Brain pericyte (primary cell): ENCODE results near the gene NOL4L.

Source experiments
- DNase-seq: peaks from one replicate; pipeline ENCODE4 v3.0.0-alpha.2; 2012; ENCODE audit warnings: low read depth, low spot score

NOL4L gene

DNA sequence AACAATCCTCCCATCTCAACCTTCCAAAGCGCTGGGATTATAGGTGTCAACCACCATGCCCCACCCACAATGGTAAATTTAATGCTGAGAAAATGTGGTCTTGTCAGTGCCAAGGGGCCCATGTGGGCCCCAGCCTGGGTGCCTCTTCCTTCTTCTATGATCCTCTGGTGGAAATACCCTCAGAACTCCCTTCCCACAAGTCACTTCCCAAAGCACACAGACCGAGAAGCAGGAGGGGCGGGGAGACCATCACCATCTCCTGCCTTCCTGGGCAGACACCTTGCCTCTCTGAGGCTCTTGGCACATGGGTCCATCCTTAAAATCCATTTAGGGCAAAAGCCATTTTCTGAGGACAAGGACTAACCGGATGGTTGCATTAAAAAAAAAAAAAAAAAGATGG is 59.0 kb downstream of the NOL4L start:
- DNase-seq: no peak

DNA sequence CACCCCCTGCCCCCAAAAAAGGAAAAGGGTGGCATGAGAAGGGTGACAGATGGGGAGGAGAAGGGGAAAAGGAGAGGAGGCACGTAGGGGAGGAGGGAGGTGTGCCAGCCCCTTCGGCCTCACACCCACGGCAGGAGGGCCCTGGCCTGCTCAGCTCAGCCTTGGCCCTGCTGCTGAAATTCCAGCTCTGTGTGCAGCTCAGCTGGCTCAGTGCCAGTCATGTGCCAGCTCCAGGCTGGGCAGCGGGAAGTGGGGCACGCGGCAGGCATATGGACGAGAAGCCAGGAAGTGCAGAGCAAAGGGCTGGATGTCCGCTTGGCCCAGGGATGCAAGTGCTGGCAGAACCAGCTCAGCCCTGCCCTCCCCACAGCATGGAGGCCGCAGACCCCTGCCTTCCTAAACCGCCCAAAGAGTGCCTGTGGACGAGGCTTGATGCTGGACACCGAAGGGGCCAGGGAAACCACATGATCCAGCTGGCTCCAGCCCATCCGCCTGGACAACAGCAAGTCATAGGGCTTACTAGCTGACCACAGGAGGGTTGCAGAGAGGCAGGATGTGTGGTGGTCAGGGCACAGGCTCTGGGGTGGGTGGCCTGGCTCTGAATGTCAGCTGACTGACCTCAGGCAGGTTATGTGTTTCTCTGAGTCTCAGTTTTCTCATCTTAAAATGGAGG is 60.2 kb downstream of the NOL4L start:
- no peak for DNase-seq

- DNase-seq: no peak
Measured at GRCh38 chr20:32523613-32524213, 61.4 kb downstream of the NOL4L start.

DNA sequence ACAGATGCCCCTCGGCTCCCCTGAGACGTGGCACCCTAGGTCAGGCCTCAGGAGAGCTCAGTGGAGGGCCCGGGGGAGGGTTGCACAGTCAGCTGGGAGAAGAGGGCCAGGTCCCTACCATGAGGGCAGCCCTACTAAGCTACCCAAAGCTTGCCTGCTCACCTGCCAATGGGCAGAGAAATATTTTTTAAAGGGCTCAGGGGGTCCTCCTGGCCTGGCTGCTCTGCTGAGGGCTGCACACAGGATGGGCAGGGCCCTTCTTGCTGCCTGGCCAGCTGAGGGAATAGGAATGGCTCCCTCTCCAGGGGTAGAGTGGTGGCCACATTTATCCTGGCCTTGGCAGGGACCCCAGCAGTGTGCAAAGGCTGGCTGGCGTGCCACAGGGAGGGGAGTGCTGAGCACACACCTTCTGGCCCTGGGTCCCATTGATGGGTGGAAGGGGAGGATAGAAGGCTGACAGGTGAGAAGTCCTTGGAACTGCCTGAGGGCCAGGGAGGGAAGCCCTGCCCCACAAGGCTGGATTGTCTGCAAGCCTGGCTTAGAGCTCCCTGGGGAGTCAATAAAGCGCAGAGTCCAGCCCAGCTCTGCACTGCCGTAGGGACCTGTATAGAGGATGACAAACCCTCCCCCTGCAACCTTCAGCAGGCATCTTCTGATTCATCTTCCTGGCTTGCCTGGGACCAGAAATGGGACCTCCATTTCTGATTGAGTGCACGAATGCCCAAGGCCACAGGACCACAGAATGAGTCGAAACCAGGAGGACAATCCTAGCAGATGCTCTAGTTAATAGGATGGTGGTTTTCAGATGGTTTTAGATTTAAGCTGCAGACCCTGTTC is 62.1 kb downstream of the NOL4L start:
- DNase-seq: no peak

- no peak for DNase-seq
Measured at GRCh38 chr20:32522526-32522775, 62.7 kb downstream of the NOL4L start.

DNA sequence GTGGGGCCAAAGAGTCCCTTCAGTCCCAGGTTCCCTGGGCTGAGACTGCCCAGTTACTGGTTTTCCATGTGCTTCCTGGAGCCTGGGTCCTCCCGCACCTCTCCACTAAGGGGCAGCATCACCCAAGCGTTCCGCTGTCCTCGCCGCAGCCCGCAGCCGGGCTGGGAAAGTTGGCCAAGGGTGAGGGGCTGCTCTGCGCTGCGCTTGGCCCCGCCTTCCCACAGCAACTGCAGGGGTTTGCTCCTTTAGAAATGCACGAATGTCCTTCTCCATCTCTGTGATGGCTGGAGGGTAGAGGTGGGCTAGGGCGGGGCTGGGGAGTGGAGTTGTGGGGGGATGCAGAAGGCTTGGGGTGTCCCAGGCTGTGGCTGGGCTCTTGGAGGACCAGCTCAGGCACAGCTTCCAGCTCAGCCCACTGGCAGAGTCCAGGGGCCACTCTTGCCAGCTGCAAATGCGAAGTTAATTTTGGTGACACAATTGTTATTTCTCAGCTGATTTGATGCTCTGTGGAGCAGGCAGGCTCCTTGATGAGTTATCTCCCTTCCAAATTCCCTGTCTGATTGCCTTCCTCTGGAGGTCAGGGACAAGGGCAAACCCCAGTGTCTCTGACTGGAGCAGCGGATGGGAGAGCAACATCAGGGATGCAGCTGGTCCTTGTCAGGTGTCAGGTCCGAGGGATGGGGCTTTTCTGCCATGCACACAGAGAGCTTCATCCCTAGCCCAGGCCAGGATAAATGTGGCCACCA is 63.2 kb downstream of the NOL4L start:
- no peak for DNase-seq

DNA sequence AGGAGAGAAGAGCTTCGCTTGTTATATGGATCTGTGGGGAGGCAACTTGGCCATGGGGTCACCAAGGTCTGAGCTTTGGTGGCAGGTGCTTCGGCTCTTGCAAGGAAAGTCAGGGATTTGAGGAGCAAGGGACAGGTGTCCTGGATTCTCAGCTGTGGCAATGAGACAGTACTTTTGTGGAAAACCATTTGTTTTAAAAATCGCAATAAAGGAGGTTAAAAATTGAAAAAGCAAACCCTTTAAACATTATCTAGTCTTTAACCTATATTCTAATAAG is 64.3 kb downstream of the NOL4L start:
- DNase-seq: no peak

DNA sequence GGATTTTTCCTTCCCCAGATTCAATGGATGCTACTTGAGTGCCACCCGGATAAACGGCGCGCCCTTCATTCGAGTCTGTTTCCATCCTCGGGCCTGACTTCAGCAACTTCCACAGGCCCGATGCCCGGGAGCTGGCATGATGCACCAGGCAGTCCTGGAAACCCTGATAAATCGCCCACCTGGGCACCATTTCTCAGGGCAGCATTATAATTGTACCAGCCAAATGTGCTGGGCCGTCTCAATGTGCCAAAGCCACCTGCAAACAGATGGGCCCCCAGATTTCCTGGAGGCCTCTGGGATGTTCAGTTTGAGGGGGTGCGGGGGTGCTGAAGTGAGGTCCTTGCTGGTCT is 65.8 kb downstream of the NOL4L start:
- no peak for DNase-seq

DNA sequence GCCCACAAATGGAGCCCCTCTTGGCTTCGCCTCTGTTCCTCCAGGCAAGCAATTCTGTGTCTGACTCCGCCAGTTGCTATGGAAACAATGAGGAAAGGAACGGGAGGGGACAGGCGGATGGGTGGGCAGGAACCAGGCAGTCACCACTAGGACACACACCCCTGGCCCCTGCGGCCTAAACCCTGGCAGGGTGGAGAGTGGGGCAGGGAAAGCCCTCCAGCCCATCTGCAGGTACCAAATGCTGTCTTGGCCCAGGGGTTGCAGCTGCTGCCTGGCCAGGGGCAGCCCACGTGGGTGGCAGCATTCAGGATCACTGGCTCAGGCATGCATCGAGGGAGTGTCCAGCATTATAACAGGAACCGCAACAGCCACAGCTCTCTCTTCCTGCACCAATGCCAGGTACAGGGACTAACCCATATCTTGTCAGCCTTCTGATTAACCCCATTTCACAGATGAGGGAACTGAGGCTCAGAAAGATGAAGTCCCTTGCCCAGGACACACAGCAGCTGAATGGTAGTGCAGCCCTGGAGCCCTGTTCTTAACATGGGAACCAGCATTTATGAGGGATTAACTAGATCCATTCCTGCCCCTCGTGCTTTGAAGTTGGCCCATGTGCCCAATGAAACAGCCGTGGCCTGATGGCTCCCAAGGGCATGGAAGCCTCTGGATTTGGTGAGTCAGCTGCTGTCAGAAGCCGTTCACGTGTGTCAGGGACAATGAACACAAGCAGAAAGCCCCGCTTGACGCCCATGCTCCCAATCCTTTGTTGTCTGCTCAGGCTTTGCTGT is 66.3 kb downstream of the NOL4L start:
- no peak for DNase-seq

DNA sequence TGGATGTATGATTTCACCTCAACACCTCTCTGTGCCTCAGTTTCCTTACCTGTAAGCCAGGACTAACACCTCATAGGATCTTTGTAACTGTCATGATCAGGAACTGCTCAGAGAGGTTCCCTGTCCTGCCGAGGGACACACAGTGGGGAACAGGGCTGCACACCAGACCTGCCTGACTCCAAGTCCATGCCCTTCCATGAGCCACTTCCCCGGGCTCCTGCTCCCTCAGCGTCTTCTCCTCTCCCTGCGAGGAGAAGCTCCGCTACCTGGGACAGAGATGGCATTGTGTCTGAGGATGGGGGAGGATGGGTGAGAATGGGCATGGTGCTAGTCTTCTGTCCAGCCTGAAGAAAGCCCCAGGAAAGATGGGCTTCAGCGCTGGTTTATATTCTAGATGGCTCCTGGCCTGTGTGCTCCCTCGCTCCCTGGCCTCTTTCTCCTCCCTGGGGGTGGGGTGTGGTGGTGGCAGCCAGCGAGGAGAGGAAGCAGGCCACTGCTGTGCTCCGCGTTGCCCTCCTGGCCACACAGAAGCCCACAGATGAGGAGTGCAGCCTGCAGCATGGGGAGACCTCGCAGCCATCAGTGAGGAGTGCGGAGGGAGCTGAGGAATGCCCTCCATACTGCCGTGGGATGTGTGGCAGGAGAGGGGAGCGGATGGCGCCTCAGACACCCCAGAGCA is 67.1 kb downstream of the NOL4L start:
- DNase-seq: no peak

- DNase-seq: no peak
Measured at GRCh38 chr20:32517518-32517873, 67.6 kb downstream of the NOL4L start.

- DNase-seq: no peak
Measured at GRCh38 chr20:32516583-32517517, 68.3 kb downstream of the NOL4L start.

DNA sequence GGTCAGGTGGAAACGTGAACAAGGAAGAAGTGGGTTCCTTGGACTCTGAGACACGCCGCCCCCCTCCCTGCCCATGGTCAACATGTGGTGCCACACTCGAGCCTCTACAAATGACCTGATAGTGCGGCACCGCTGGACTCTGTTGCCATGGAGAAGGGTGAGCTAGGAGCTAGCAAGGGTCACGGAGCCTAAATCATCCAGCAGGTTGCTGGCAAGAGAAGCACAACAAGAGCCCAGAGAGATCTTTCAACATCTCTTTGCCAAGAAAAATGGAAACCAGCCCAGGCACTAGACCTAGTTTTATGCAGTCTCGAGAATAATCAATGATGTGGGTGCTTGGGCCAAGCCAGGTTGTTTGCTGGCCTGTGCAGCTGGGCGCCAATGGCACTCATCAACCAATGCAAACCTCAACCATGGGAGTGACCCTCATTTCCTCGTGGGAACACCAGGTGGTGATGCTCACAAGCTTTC is 69.5 kb downstream of the NOL4L start:
- DNase-seq: no peak

DNA sequence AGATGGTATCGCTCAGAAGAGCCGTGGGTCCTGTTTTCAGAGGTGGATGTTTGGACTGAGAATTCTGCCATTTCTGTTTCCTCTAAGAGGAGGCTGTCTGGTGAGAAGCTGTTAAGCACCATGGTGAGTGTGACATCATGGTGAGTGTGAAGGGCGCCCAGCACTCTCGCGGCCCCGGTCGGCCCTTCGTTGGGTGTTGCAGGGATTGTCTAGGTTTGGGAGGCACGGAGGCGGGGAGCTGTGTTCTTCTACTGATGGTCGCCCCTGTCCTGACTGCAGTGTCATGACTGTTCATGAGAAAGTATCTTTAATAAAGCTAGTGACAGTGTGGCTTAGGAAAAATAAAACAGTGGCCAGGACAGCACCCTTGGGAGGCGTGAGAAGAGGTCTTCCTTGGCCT is 70.4 kb downstream of the NOL4L start:
- DNase-seq: no peak

GRCh38 chr20:32513031-32513866 is 71.9 kb downstream of the NOL4L start:
- no peak for DNase-seq

DNA sequence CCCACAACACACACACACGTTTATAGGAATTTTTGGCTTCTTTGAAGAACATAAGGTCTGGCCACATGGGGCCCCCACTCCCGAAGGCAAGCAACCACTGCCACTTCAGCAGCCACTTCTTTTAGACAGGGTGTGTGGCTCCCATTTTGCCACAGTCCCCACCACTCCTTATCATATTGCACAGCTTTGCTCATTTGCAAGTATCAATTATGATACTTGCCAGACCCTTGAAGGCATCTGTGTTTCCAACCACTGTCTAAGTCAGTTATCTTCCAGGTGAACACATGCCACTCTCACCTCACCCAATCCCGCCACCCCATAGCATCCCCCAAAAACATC is 73.1 kb downstream of the NOL4L start:
- DNase-seq: no peak

DNA sequence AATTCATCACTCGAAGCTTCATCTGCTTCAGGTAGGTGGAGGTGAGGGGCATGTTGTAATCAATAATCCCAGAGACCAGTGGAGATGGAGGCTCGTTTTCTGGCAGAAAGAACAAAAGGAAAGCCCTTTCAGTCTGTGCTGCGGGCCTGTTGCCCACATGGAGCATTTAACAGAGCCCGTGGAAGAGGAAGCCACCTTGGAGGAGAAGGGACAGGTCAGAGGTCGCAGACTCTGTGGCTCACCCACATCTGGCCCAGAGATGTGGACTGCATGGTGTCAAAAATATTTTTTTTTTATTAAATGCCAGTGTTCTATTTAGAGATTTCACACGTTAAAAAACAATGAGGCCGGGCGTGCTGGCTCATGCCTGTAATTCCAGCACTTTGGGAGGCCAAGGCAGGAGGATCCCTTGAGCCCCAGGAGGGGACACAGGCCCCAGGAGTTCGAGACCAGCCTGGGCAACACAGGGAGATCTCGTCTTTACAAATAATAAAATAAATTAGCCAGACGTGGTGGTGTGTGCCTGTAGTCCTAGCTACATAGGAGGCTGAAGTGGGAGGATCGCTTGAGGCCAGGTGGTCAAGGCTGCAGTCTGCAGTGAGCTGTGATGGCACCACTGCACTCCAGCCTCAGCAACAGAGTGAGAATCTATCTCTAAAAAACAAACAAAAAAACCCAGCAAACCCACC is 73.6 kb downstream of the NOL4L start:
- DNase-seq: no peak

DNA sequence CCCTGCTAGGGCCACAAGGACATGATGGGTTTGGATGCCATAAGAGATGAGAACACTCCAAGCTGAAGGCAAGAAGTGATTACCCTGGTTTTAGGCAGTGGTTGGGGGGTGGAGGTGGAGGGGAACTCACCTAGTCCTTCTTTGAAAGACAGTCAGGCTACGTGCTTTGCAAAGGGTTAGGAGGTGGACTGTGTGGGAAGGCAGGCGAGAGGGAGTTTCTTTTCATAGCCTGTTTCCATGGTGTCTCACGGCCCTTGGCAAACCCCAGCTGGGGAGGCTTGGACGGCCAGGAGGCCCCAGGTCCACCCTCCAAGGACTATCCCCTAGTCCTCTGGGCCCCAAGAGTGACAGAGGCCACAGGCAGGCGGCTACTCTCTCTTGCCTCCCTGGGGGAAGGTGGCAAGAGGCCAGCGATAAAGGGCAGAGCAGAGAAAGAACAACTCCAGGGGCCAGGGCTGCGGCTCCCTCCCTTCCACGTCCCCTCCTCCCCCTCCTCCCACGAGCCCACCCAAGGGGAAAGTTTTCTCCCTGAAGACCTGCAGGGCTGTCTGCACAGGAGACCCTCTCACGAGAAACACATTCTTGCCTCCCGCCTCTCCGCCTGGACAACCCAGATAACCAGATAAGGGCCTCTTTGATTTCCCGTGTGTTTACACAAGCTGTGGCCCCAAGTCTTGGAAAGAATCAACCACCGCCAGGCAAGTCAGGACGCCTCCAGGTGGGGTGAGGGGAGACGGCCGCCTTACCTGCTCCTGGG is 74.4 kb downstream of the NOL4L start:
- DNase-seq: no peak
